LNCaP clone FGC (cell line): ENCODE results near the gene FAM107A.

Source experiments
- DNase-seq: peaks from one replicate; pipeline ENCODE4 v3.0.0-alpha.2; 2011; ENCODE audit warnings: low read depth
- H3K4me3 ChIP-seq: 2 replicates; pipeline ENCODE4 v1.5.1; 2011; ENCODE audit warnings: mild to moderate bottlenecking, low read depth, low read length, control low read depth
- TF ChIP-seq, protein P1 (sequence below): IDR thresholded peaks from 2 replicates; pipeline ENCODE4 v1.5.1; 2012; ENCODE audit warnings: mild to moderate bottlenecking; ENCODE audit not compliant: control insufficient read depth, insufficient read depth; ENCODE audit errors: extremely low read depth

Gene FAM107A

DNA sequence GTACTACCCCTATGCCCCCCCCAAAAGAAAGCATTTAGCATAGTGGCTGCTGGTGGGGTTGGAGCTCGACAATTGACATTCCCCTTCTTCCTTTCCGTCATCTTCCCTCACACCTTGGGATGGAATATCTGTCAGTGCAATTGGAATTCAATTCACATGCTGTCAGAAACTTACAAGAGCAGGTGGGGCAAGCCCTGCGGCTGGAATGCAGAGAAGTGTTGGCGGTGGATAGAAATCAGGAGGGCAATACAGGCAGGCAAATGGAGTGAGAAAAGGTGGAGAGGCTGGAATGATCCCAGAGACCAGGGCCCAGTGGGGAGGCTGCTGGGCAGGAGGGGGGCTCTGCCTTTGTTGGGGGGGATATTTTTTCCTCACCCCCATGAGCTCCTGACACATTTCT lies 45.2 kb upstream of the FAM107A start:
- H3K4me3 ChIP-seq = no peak overlapping the region
- no peak for DNase-seq
- TF ChIP-seq, protein P1, sequence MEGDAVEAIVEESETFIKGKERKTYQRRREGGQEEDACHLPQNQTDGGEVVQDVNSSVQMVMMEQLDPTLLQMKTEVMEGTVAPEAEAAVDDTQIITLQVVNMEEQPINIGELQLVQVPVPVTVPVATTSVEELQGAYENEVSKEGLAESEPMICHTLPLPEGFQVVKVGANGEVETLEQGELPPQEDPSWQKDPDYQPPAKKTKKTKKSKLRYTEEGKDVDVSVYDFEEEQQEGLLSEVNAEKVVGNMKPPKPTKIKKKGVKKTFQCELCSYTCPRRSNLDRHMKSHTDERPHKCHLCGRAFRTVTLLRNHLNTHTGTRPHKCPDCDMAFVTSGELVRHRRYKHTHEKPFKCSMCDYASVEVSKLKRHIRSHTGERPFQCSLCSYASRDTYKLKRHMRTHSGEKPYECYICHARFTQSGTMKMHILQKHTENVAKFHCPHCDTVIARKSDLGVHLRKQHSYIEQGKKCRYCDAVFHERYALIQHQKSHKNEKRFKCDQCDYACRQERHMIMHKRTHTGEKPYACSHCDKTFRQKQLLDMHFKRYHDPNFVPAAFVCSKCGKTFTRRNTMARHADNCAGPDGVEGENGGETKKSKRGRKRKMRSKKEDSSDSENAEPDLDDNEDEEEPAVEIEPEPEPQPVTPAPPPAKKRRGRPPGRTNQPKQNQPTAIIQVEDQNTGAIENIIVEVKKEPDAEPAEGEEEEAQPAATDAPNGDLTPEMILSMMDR = no peak

- H3K4me3 ChIP-seq = no peak overlapping the region
- TF ChIP-seq, protein P1 = no peak
- DNase-seq = no peak
Observed at GRCh38 chr3:58621086-58621830, 44.1 kb upstream of the FAM107A start.

DNA sequence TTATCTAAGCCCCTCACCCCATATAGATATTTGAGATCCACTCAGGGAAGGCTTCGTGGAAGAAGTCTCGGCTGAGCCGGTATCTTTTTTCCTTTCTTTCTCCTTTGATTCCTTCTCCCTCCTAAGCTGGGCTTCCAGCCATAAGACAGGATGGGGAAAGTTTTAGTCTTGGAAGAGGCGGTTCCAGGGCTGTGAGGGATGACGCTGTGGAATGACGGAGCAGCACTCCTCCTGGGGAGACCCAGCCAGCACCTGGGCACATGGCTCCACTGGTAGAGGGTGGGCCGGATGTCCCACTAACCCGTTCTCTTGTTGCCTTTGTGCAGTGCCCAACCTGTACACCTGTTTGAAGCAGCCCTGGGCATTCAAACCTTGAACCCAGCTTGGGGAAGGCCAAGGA lies 43.2 kb upstream of the FAM107A start:
- H3K4me3 ChIP-seq = no peak overlapping the region
- DNase-seq = no peak
- TF ChIP-seq, protein P1 = no peak

- TF ChIP-seq, protein P1 = no peak
- no peak for DNase-seq
- no peak overlapping the region for H3K4me3 ChIP-seq
Observed at GRCh38 chr3:58617338-58617761, 40.2 kb upstream of the FAM107A start.

GRCh38 chr3:58613236-58614132 lies 36.3 kb upstream of the FAM107A start:
- TF ChIP-seq, protein P1 = no peak
- no peak for DNase-seq

GRCh38 chr3:58612830-58613229 lies 35.6 kb upstream of the FAM107A start:
- DNase-seq = no peak

More at GRCh38 chr3:58613236-58614132, 36.3 kb upstream of the FAM107A start:
- H3K4me3 ChIP-seq = no peak overlapping the region

More at GRCh38 chr3:58612830-58613229, 35.6 kb upstream of the FAM107A start:
- H3K4me3 ChIP-seq = no peak overlapping the region
- TF ChIP-seq, protein P1 = no peak
